ENCODE data around the gene ARFGAP1. TPM values are rescaled to one million over a fixed set of nuclear protein-coding genes. Genes with fewer than 3 reads are reported as not detected.
A peak's percentile ranks its signal among the peaks of the same experiment; 100 is the strongest.
"Not testable (repeated sequence)": the region's sequence is repeated elsewhere in the genome, so short reads cannot be mapped to it uniquely, and the experiment has no call there.

The ARFGAP1 gene
- total RNA-seq, 3 donors from 2014 or later, result 110 to 112 (median 110) TPM

- H3K9me3 Mint-ChIP-seq, result peaks cover 12% of the 10 kb centered on the region
- not testable (repeated sequence) for DNase-seq; H3K4me3 Mint-ChIP-seq; H3K36me3 Mint-ChIP-seq (ENCODE audit: insufficient read depth); ATAC-seq; H3K4me1 Mint-ChIP-seq (ENCODE audit: low read depth)
- peaks cover 11% of the 10 kb centered on the region for H3K27me3 Mint-ChIP-seq (ENCODE audit: low read depth)
Measured at GRCh38 chr20:63305933-63306672, 33.5 kb downstream of the ARFGAP1 start.

DNA sequence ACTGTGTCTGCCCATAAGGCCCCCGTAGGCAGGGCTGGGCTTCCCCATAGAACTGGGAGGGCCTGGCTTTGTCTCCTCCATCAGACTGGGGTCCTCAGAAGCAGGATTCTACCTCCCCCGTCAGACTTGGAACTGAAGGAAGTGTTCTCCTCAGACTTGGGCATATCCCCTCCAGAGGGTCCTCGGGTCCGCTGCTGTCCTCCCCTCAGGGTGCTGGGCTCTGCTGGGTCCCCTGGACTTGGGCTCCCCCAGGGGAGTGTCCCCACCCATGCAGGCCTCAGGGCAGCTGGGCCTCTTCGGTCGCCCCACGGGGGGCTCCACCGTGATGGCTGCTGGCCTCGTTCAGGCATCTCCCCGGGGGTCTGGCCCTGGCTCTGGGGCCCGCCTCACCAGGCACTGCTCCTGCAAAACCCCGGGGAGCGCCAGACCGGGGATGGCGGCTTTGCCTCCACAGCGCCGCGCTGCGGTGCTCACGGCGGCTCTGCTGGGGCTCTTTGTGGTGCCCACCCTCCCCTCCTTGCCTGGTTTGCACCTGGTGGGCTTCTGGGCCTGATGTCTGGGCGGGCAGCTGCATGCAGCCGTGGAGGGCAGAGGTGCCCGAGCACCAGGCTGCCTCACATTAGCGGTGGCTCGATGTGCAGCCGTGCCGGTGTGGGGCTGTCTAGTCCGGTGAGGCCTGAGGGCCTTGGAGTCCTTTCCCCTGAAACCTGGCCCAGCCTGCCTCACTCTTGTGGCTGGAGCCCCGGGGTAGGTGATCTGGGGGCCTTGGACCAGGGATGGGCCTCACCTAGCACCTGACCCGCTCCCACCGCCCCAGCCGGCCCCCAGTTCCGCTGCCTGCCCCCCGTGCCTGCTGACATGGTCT lies 34.3 kb downstream of the ARFGAP1 start:
- Mint-ChIP-seq H3K36me3 (ENCODE audit: insufficient read depth) (no peaks in the 10 kb centered on the region), H3K27me3 (ENCODE audit: low read depth) (peaks cover 11% of the 10 kb centered on the region), H3K9me3 (peaks cover 6% of the 10 kb centered on the region), H3K4me1 (ENCODE audit: low read depth) (no peaks in the 10 kb centered on the region), H3K4me3 (no peak overlapping the region)
- DNase-seq, result no peak
- ATAC-seq, result no peak

DNA sequence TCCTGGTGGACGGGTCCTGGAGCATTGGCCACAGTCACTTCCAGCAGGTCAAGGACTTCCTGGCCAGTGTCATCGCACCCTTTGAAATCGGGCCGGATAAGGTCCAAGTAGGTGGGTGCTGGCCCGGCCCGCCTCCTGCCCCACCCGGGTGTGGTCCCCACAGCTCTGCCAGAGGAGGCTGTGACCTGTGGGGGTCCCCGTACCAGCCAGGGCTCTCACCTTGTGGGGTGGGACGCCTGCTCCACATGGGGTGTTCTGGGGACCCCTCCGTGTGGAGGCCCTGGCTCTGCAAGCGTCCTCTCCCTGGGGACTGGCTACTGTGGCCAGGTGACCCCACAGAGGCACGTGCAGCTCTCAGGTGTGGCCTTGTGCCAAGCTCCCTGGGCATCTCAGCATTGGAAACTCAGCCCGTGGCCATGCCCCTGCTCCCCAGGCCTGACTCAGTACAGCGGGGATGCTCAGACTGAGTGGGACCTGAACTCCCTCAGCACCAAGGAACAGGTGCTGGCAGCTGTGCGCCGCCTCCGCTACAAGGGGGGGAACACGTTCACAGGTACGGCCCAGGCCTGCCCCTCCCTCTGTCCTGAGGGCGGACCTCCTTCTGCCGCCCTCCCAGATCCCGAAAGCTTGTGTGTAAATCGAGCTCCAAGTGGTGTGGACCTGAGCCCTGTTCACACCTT lies 35.1 kb downstream of the ARFGAP1 start:
- no peaks in the 10 kb centered on the region for H3K36me3 Mint-ChIP-seq (ENCODE audit: insufficient read depth)
- H3K27me3 Mint-ChIP-seq (ENCODE audit: low read depth), result peaks cover 9% of the 10 kb centered on the region
- DNase-seq (no peak), ATAC-seq (no peak)
- H3K4me3 Mint-ChIP-seq, result no peak overlapping the region
- no peaks in the 10 kb centered on the region for H3K4me1 Mint-ChIP-seq (ENCODE audit: low read depth)
- peaks cover 2% of the 10 kb centered on the region for H3K9me3 Mint-ChIP-seq

- no peak overlapping the region for H3K4me3 Mint-ChIP-seq
- H3K9me3 Mint-ChIP-seq, result no peaks in the 10 kb centered on the region
- peaks cover 6% of the 10 kb centered on the region for H3K27me3 Mint-ChIP-seq (ENCODE audit: low read depth)
- H3K36me3 Mint-ChIP-seq (ENCODE audit: insufficient read depth), result no peaks in the 10 kb centered on the region
- ATAC-seq (no peak), DNase-seq (no peak)
- H3K4me1 Mint-ChIP-seq (ENCODE audit: low read depth), result no peaks in the 10 kb centered on the region
Measured at GRCh38 chr20:63308218-63308911, 35.8 kb downstream of the ARFGAP1 start.

DNA sequence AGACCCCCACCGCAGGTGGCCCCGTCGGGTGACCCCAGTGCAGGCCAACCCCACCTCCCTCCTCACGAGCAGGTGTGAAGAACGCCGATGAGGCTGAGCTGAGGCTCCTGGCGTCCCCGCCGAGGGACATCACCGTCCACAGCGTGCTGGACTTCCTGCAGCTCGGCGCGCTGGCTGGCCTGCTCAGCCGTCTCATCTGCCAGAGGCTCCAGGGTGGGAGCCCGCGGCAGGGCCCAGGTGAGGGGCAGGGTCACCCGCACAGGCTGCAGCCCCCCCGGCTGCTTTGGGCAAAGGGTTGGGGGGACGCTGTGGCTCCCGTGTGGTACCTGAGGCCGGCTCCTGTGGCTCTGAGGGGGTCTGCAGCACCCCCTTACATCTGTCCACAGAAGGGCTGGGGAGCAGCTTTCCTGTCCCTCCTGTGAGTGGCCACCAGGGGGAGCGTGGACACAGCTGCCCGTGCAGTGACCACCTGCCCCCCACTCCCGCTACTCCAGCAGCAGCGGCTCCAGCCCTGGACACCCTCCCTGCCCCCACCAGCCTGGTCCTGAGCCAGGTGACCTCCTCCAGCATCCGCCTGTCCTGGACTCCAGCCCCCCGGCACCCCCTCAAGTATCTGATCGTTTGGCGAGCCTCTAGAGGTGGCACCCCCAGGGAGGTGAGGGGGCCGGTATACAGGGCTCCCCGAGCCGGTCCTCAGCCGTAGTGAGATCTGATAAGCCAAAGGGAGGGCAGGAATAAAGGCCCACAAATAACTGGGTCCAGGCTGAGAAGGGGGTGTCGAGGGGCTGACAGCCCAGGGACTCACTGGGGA lies 36.9 kb downstream of the ARFGAP1 start:
- Mint-ChIP-seq H3K36me3 (ENCODE audit: insufficient read depth) (no peaks in the 10 kb centered on the region), H3K27me3 (ENCODE audit: low read depth) (peaks cover 6% of the 10 kb centered on the region), H3K9me3 (no peaks in the 10 kb centered on the region), H3K4me3 (no peak overlapping the region), H3K4me1 (ENCODE audit: low read depth) (no peaks in the 10 kb centered on the region)
- ATAC-seq (peak; percentile 40 to 45), DNase-seq (no peak)

DNA sequence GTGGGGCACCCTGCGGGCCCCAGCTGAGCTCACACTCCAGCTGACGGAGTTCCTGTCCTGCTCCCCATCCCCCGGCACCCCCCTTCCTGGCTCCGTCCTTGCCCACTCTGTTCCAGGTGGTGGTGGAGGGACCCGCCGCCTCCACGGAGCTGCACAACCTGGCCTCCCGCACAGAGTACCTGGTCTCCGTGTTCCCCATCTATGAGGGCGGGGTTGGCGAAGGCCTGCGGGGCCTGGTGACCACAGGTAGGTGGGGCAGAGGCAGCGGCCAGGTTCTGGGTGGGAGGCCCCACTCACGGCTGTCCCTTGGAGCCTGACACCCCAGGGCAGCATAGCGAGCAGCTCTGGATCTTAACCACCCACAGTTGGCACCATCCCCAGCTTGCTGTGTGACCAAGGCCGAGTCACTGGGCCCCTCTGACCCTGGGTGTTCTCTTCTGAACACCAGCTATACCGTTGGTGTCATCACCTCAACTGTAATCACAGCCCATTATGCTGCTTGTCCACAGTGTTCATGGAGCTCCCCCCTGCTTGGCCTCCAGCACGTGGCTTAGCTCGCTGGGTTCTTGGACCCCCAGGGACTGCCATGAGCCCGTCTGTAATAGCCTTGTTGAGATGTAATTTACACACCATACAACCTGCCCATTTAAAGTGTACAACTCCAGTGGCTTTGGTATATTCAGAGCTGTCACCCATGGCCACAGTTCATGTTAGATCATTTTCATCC lies 37.8 kb downstream of the ARFGAP1 start:
- no peaks in the 10 kb centered on the region for H3K36me3 Mint-ChIP-seq (ENCODE audit: insufficient read depth)
- H3K27me3 Mint-ChIP-seq (ENCODE audit: low read depth), result peaks cover 6% of the 10 kb centered on the region
- H3K4me3 Mint-ChIP-seq, result no peak overlapping the region
- H3K4me1 Mint-ChIP-seq (ENCODE audit: low read depth), result no peaks in the 10 kb centered on the region
- DNase-seq (no peak), ATAC-seq (no peak)
- no peaks in the 10 kb centered on the region for H3K9me3 Mint-ChIP-seq

DNA sequence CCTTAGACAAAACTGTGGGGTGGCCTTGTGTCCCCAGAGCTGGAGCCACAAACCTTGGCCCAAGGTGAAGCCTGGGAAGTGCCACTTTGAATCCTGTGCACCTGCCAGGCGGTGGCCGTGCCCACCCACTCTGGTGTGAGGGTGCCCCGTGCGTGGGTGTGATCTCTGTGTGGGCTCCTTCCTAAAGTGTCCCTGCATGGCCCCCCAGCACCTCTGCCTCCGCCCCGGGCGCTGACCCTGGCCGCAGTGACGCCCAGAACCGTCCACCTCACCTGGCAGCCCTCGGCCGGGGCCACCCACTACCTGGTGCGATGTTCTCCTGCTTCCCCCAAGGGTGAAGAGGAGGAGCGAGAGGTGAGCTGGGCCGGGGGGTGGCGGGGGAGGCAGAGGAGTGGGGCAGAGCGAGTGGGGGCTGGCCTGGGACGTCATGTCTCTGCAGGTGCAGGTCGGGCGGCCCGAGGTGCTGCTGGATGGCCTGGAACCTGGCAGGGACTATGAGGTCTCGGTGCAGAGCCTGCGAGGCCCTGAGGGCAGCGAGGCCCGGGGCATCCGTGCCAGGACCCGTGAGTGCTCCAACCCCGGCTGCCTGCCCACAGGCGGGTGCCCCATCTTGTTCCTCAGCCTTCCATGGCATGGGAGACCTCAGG lies 38.7 kb downstream of the ARFGAP1 start:
- H3K9me3 Mint-ChIP-seq, result no peaks in the 10 kb centered on the region
- H3K4me3 Mint-ChIP-seq, result no peak overlapping the region
- ATAC-seq (no peak), DNase-seq (no peak)
- no peaks in the 10 kb centered on the region for H3K36me3 Mint-ChIP-seq (ENCODE audit: insufficient read depth)
- H3K4me1 Mint-ChIP-seq (ENCODE audit: low read depth), result no peaks in the 10 kb centered on the region
- peaks cover 6% of the 10 kb centered on the region for H3K27me3 Mint-ChIP-seq (ENCODE audit: low read depth)

GRCh38 chr20:63311833-63312243 lies 39.2 kb downstream of the ARFGAP1 start:
- no peaks in the 10 kb centered on the region for H3K4me1 Mint-ChIP-seq (ENCODE audit: low read depth)
- no peaks in the 10 kb centered on the region for H3K36me3 Mint-ChIP-seq (ENCODE audit: insufficient read depth)
- H3K27me3 Mint-ChIP-seq (ENCODE audit: low read depth), result peaks cover 6% of the 10 kb centered on the region
- no peak overlapping the region for H3K4me3 Mint-ChIP-seq
- no peaks in the 10 kb centered on the region for H3K9me3 Mint-ChIP-seq
- DNase-seq (no peak), ATAC-seq (no peak)

DNA sequence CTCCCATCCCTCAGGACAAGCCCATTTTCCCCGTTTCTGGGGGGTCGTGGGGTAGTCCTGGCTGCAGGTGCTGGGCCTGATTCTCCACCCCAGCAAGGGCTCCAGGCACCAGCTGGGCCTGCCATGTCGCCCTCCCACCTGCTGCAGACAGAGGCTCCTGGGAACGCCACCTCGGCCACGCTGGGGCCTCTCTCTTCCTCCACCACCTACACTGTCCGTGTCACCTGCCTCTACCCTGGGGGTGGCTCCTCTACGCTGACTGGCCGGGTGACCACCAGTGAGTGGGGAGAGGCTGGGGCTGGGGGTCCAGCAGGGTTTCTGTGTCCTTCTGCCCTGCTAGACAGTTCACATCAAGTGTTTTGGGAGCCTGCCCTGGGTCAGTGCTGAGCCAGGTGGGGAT lies 39.7 kb downstream of the ARFGAP1 start:
- Mint-ChIP-seq H3K4me1 (ENCODE audit: low read depth) (no peaks in the 10 kb centered on the region), H3K4me3 (no peak overlapping the region), H3K36me3 (ENCODE audit: insufficient read depth) (no peaks in the 10 kb centered on the region), H3K9me3 (no peaks in the 10 kb centered on the region), H3K27me3 (ENCODE audit: low read depth) (peaks cover 6% of the 10 kb centered on the region)
- ATAC-seq (no peak), DNase-seq (no peak)

DNA sequence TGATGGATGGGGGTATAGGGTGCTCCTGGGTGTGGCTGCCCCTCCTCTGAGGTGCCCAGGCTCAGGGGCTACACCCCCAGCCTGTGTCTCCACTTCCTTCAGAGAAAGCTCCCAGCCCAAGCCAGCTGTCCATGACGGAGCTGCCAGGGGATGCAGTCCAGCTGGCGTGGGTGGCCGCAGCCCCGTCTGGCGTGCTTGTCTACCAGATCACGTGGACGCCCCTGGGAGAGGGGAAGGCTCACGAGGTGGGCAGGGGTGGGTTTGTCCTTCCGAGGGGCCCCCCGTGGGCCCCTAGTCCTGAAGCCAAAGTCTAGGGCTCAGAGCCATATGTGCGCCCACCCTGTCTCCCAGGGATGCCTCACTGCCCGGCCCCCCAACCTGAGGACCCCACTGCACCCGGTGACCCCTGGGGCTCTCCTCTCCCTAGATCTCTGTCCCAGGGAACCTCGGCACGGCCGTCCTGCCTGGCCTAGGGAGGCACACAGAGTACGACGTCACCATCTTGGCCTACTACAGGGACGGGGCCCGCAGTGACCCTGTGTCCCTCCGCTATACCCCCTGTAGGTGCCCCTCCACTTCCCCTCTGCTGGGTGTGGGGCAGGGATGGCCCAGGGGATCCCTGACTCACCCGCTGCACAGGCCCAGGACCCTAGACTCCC lies 40.2 kb downstream of the ARFGAP1 start:
- Mint-ChIP-seq H3K9me3 (no peaks in the 10 kb centered on the region), H3K4me1 (ENCODE audit: low read depth) (no peaks in the 10 kb centered on the region), H3K4me3 (no peak overlapping the region), H3K27me3 (ENCODE audit: low read depth) (peaks cover 6% of the 10 kb centered on the region), H3K36me3 (ENCODE audit: insufficient read depth) (no peaks in the 10 kb centered on the region)
- ATAC-seq (no peak), DNase-seq (no peak)

DNA sequence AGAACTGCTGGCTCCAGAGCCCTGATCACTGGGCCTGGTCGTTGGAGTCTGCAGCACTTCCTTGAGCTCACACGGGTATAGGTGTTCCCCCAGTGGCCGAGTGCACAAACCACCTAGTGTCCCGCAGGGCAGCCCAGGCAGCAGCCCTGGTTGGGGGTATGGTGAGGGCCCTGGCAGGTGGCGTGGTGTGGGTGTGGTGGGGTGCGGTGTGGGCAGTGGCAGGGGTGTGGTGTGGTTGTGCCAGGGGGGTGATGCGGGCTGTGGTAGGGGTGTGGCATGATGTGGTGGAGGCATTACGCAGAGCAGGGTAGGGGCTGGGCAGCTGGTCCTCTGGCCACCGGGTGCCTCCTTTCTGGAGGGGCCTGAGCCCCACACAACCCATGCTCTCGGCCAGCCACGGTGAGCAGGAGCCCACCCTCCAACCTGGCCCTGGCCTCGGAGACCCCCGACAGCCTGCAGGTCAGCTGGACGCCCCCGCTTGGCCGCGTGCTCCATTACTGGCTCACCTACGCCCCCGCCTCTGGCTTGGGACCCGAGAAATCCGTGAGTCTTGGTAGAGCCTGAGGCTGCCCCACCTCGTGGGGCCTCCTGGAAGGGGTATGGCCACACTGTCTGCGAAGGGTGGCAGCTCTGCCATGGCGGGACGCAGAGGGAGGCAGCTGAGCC lies 40.9 kb downstream of the ARFGAP1 start:
- no peaks in the 10 kb centered on the region for H3K4me1 Mint-ChIP-seq (ENCODE audit: low read depth)
- no peaks in the 10 kb centered on the region for H3K9me3 Mint-ChIP-seq
- no peak overlapping the region for H3K4me3 Mint-ChIP-seq
- H3K36me3 Mint-ChIP-seq (ENCODE audit: insufficient read depth), result no peaks in the 10 kb centered on the region
- DNase-seq (no peak), ATAC-seq (no peak)
- peaks cover 6% of the 10 kb centered on the region for H3K27me3 Mint-ChIP-seq (ENCODE audit: low read depth)

GRCh38 chr20:63314015-63314471 lies 41.4 kb downstream of the ARFGAP1 start:
- no peak for DNase-seq
- no peak overlapping the region for H3K4me3 Mint-ChIP-seq

More at GRCh38 chr20:63314015-63314471, 41.4 kb downstream of the ARFGAP1 start:
- Mint-ChIP-seq H3K4me1 (ENCODE audit: low read depth) (no peaks in the 10 kb centered on the region), H3K27me3 (ENCODE audit: low read depth) (peaks cover 6% of the 10 kb centered on the region), H3K9me3 (no peaks in the 10 kb centered on the region), H3K36me3 (ENCODE audit: insufficient read depth) (no peaks in the 10 kb centered on the region)
- ATAC-seq, result no peak
